GM12892 (cell line): ENCODE results near the gene KANTR.
A peak's percentile ranks its signal among the peaks of the same experiment; 100 is the strongest.

Experiments used
- POLR2A ChIP-seq: IDR thresholded peaks from 2 replicates; pipeline ENCODE4 v1.6.1; 2011; ENCODE audit warnings: low read depth, low read length, control low read depth
- POLR2AphosphoS5 ChIP-seq: IDR thresholded peaks from 2 replicates; pipeline ENCODE4 v1.6.1; 2011; ENCODE audit warnings: low read depth, low read length, control low read depth

DNA sequence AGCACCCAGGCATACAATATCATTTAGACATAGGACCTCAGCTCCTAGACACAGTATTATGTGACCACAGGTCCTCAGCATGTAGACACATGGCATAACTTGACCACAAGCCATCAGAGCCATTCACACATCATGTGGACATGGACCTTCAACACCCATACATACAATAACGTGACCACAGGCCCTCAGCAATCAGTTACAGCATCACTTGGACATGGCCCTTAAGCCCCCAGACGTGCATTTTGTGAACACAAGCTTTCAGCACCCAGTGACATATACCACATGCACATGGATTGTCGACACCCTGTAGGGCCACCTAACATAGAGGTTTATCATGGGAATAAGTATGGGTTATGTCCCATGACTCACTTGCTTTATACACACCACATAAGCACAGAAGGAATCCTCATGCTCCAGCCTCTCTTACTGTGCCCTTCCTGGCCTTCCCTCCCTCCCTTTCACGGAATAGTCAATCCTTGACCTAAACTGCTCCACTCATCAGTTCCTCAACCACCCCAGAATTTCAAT is 9.8 kb upstream of the KANTR start:
- TF ChIP-seq POLR2AphosphoS5 (peak; percentile 37; the same call in 1 of the 2 replicates), POLR2A (no peak)
